ENCODE results near the gene PRAMEF2.
"Not testable (repeated sequence)": the region's sequence is repeated elsewhere in the genome, so short reads cannot be mapped to it uniquely, and the experiment has no call there.

Gene PRAMEF2

GRCh38 chr1:12898170-12898569, 41.3 kb downstream of the PRAMEF2 start, which contains the start of gene PRAMEF10:
PRAMEF10 (minus strand) TSS chr1:12898270; CDS start chr1:12895847, 2,423 bp downstream.
- DNase-seq (ENCODE audit: low spot score); in situ Hi-C loops (cut with MboI; ENCODE audit: low pct_unique_long_range_greater_than_20kb, low sequenced_read_pairs, unreplicated experiment): not testable (repeated sequence)

DNA sequence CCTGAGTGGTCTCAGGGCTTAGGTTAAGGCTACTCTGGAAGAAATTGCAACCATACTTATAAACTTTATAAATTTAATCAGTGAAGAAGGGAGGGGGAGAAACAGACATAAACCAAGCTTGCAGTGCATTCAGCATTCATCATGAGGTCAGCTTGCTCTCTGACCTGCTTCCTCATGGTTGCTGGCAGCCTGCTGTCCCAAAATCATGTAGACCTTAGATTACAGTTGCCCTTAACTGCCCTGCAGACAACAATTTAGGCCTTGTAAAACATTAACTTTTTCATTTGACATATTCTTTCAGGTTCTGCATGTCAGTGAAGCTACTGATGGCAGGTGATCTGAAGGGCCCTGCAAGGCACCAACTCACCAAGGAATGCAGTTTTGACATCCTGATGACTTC, 42.3 kb downstream of the PRAMEF2 start:
- DNase-seq (ENCODE audit: low spot score); in situ Hi-C loops (cut with MboI; ENCODE audit: low pct_unique_long_range_greater_than_20kb, low sequenced_read_pairs, unreplicated experiment): not testable (repeated sequence)

DNA sequence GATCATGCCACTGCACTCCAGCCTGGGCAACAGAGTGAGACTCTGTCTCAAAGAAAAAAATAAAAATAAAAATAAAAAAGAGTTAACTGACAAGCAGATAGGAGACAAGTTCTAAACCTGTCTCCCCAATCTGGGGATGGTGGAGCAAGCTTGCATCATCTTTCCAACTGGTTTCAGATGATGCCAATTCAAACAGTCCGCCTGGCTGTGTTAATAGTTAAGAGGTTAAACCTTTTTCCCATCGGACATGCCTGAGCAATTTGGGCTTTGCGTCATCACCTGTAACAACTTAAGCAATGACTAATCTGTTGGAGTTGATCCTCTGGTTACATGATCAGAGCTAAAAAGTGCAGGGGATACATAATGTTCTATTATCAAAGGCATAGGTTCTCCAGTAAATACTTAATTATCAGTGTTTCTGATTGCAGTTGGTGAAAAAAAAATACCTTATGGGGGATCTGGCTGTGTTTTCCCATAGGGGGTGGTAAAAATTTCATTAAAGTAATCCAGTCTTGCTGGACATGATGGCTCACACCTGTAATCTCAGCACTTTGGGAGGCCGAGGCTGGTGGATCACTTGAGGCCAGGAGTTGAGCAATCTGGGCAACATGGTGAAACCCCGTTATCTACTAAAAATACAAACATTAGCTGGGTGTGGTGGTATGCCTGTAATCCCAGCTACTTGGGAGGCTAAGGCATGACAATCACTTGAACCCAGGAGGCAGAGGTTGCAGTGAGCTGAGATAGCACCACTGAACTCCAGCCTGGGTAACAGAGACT, 47.1 kb downstream of the PRAMEF2 start:
- DNase-seq (ENCODE audit: low spot score); in situ Hi-C loops (cut with MboI; ENCODE audit: low pct_unique_long_range_greater_than_20kb, low sequenced_read_pairs, unreplicated experiment): not testable (repeated sequence)

Measured in GM13977 (cell line).